GM19239 (cell line): ENCODE results near the gene IYD.
"Not testable (repeated sequence)": the region's sequence is repeated elsewhere in the genome, so short reads cannot be mapped to it uniquely, and the experiment has no call there.

Experiments used
- DNase-seq: peaks from one replicate; pipeline ENCODE4 v3.0.0; 2011; ENCODE audit warnings: low spot score; ENCODE audit not compliant: insufficient read length
- FAIRE-seq: peaks from 2 replicates; lab custom pipeline; 2011; peaks lifted over from hg19 to GRCh38; lab: Jason Lieb, UNC

The IYD gene

DNA sequence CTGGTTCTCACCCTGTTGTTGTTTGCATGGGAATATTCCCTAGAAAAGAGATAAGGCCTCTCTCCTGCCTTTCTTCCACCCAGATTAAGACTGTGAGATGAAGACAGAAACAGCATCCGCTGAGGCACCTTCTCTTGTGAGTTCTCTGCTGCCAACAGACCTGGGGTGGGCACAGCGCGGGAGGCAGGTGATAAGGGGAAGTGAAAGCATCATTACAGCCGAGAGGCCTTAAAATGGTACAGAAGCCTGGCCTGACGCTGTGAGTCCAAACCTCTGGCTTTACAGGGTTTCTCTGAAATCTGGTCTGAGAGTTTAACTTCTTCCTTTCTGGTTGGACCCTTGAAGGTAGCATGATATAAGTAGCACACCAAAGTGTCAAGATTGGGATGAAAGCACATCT lies 21.0 kb upstream of the IYD start:
- DNase-seq = no peak
- FAIRE-seq = no peak

DNA sequence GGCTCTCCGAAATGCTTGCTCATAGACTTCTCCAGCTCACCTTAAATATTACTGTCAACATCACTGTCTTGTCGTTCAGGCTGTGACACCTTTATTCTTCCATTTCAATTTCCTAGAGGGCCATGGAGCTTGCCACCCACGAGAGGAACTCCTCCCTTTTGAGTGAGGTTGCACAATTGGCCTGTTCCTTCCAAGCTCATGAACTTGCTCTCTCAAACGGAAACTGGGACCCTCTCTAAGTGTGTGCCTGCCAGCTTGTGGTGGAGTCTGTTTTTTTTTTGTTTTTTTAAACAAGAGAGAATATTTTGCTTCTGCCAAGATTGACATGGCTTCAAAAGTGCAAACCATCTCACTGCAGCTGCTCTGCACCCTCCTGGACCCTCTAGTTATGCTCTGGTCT lies 19.3 kb upstream of the IYD start:
- no peak for FAIRE-seq

DNA sequence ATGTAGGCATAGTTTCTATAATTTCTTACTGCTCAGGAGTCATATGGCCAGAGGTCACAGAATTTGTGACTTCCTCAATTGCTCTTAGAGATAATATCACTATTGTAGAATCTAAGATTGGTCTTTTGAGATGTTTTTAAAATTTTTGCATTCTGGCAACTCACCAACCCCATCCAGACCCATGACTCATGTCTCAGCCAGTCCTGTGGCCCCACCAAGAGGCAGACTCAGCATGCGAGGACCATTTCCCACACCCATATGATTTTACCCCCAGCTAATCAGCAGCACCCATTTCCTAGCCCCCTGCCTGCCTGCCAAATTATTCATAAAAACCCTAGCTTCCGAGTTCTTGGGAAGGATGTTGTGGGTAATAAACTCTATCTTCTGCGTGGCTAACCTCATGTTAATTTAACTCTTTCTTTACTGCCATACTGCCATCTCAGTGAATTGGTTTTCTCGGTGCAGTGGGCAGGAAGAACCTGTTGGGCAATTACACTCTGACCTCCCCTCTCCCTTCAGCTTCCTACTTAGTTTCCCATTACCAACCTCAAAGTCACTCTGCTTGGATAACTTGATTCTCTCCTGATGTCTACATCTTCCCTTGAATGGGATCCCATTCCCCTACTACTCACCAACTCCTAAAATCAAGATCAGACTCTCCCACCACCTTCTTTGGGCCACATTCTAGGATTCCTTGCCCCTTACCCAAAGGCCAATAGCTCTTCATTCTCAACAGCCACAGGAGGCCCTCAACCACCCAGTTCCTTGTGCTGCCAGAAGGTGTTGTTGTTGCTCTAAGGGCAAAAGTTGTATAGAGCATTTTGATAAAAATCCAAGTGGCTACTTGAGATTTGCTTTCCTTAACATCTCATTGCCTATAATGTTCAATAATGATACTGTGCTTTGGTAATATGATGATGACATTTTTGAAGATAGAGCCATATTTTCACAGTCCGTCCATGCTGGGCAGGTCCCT lies 16.2 kb upstream of the IYD start:
- FAIRE-seq (no peak), DNase-seq (no peak)

More for the DNA sequence above, 19.3 kb upstream of the IYD start:
- no peak for DNase-seq

DNA sequence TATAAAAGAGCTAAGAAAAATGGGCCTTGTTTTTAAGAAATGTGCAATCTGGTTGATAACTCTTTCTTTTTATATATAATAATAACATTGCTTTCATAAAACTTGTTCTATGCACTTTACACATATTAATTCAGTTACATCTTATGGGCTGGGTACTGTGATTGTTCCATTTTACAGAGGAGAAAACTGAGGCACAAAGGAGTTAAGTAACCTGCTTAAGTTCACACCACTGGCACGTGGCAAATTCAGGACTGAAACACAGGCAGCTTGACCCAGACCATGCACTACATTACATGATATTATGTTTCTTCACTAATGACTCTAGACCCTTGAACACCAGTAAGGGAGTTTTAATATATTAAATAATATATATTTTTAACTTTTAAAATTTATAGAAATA lies 15.4 kb upstream of the IYD start:
- FAIRE-seq (no peak), DNase-seq (no peak)

DNA sequence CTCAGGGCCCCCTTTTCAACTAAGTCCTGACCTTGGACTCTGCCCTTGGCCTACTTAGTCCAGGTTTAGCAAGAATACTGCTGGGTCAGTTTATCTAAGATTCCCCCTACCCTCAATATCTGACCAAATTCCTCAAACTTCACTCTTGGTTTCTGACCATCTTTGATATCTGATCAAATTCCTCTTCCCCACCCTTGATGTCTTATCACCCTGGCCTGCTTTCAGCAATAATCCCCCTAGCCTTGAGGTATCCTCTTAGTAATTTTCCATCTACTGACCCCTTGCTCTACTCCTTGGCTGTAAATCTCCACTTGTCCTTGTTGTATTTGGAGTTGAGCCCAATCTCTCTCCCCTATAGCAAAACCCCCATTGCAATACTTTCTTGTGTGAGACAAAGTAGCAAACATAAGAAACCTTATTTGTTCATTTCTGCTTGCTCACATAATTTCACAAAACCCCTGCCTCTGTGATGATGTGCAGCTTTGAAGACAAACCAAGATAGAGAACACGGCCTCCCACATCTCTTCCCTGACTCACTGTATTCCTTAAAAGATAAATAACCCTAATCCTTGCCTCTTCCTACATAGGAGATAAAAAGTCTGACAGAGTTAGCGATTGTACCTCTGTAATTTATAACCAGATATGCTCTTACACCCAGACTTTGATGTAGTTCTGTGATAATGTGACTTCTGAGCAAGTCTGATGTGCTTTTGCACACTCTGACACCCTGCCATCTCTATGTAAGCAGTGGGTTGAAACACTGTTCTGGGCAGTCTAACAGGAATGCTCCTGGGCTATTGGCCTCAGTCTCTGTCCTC lies 13.8 kb upstream of the IYD start:
- no peak for FAIRE-seq
- no peak for DNase-seq

DNA sequence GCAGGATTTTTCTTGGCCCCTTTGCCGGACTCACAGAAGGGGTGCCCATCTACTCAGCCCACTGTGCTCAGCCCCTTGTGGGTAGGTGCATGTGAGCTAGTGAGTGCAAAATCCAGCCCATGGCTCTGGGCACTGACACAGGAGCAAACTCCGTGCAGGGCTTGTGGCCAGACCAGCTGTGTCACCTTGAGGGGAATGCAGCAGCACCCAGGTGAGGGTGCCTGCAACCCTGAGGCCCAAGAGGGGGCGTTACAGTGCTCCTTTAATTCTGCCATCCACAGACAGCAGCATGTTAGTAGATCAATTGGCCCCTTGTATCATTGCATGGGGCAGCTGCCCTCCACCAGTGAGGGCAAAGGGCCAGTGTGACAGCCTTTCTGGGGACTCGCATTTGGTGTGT lies 12.9 kb upstream of the IYD start:
- FAIRE-seq (no peak), DNase-seq (no peak)

DNA sequence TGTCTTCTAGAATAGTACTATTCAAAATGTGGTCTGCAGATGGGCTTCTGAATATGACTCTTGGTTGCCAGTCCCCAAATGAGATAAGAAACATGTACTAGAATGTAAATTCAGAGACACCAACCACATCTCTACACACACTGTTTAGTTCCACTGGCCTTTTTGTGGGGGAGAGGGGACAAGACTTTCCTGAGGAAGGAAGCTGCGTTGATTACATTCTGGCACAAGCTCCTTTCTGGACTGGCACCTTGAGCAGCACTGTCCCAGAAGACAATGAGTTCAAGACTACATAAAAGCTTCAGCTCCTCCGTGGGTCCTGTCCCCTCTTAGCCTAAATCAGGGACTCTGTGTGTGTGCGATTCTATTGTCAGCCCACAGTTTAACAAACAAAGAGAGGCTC lies 6.9 kb upstream of the IYD start:
- FAIRE-seq (no peak), DNase-seq (no peak)

DNA sequence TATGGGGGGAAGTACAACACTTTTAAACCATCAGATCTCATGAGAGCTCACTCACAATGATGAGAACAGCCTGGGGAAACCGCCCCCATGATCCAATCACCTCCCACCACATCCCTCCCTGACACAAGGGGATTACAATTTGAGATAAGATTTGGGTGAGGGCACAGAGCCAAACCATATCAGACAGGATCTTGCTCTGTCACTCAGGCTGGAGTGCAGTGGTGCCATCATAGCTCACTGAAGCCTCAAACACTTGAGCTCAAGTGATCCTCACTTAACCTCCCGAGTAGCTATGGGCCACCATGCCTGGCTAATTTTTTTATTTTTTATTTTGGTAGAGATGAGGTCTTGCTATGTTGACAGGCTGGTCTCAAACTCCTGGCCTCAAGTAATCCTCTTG lies 5.1 kb upstream of the IYD start:
- DNase-seq (no peak), FAIRE-seq (no peak)

DNA sequence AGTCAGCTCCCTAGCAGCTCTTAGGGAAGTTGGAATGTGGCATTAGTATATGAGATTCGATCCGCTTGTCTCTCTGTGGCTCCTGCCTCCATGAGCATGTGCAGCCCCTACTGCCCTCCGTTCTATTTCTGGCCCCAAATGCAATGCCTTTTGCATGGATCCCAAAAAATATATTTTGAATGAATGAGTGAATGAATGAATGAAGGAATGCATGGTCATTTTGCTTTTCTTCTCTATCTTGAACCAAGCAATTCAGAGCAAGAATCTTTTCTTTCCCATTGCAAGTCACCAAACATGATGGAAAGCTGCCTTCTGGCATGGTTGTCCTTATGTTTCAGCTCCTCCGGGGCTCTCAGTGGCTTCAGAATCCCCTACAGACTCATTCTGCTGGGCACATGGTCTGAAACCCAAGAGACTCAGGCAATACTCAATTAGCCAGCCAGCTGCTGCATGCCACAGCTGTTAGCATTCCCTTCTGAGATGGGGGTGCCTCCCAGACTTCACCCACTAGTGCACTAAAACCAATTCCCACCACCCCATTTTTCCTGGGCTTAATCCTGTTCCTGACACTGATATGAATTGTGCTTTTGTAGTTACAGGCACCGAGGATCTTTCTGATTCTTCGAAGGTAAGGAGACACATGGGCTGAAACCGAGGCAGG lies 2.6 kb upstream of the IYD start:
- DNase-seq = no peak

DNA sequence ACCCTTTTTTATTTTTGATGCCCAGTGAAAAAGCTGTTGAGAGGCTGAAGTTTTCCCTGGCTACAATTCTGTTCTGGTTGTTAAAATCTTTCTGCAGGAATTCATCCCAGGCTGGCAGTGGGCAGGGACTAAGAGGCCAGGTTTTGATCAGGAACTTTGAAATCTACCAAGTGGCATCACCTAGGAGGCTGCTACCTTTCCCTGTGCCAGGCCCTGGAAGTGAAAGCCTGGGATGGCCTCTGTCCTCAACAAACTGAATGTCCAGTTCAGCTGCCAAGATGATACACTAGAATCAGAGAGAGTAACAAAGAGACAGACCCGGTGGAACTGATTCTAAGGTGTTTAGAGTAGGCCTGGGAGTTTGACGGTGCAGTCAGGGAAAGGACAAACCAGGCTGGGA lies 596 bp downstream of the IYD start:
- no peak for DNase-seq
- FAIRE-seq = no peak

More for the DNA sequence above, 2.6 kb upstream of the IYD start:
- no peak for FAIRE-seq

DNA sequence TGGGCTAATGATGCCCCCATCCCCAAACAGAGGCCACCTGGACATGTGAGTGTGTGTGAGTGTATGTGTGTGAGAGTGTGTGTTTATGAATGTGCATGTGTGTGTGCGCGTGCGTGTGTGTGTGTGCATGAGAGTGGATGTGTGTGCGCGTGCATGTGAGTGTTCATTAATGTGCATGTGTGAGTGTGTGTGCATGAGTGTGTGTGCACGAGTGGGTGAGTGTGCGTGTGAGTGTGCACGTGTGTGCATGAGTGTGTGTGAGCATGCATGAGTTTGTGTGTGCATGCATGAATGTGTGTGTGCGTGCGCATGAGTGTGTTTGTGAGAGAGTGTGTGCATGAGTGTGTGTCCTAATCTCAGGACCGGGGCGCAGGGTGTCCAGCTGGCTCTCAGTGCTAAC lies 1.3 kb downstream of the IYD start:
- FAIRE-seq = no peak
- DNase-seq = no peak

DNA sequence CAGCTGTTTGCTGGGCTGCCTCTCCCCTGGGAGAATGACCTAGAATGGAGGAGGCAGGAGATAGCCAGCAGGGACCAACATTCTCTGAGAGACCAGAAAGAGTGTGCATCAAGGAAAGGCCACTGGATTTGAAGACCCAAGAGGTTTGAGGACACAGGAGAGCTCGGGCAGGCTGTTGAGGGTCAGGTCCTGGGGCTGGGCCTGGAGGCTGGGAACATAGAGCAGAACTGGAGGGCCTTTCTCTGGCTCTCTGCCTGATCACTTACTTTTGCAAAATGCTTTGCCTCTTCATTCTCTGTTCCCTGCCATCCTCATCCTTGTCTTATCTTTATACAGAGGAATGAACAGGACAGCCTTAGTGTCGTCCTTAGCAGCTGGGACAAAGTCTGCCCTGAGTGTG lies 2.5 kb downstream of the IYD start:
- no peak for FAIRE-seq
- DNase-seq = no peak

DNA sequence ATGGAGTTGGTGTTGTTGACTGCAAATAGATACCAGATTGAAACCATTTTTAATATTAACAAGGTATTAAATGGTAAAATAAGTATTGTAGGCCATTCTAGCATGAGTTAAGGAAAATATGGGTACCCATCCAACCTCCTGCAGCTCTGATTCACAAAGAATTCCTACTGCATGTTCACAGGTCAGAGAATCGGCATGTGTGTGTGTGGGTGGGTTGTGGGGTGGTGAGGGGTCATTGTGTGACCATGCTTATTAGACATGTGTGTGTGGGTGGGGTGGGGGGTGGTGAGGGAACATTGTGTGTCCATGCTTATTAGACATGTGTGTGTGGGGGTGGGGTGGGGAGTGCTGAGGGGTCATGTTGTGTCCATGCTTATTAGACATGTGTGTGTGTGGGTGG lies 3.2 kb downstream of the IYD start:
- DNase-seq = no peak
- FAIRE-seq = no peak

DNA sequence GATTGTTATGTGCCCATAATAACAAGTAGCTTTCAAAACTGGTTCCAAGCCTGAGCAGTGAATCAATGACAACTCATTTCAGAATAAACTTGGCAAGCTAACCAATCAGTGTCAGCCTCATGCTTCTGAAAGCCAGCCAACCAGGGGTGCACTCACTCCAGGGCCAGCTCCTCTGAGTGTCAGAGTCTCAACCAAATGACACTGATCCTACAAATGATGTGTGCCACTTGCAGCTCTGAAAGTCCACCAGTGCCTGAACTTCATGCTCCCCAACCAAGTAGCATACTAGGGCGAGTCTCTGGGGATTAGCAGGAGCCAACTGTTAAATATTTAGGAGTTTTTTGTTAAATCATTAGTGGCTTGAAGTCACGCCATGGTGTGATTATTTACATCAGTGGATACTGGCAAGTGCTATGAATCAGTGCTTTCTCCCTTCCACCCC lies 4.5 kb downstream of the IYD start:
- DNase-seq = no peak
- no peak for FAIRE-seq

DNA sequence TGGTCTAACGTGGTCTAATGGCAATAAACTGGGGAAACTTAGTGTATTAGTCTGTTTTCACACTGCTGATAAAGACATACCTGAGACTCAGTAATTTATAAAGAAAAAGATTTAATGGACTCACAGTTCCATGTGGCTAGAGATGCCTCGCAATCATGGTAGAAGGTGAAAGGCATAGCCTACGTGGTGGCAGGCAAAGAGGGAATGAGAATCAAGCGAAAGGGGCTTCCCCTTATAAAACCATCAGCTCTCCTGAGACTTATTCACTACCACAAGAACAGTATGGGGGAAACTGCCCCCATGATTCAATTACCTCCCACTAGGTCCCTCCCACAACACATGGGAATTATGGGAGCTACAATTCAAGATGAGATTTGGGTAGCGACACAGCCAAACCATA lies 5.5 kb downstream of the IYD start:
- not testable (repeated sequence) for FAIRE-seq

DNA sequence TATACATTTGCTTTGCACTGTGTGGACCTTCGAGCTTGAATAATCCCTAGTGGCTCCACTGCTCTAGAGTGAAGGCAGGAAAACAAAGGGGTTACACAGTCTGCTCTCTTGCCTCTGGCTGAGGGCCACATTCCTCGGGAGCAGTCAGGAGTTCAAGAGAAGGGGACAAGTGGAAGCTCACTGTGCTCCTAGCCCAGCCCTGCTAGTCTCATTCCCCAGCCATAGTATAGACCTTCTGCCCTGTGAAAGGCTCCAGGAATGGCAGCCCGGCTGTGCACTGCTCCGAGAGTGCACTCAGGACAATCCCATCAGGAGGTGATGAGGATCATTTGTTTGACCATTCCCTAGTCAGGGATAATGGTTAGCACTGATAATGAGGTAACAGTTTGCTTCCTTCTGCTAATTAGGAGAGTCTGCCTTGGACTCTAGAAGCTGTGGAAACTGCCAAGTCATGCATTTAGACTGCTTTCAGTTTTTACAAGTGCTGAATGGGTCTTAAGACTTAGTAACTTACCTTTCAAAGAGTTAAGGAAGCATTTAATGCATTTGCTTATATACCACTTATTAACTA lies 8.5 kb downstream of the IYD start:
- FAIRE-seq = no peak

More for the DNA sequence above, 5.5 kb downstream of the IYD start:
- not testable (repeated sequence) for DNase-seq

DNA sequence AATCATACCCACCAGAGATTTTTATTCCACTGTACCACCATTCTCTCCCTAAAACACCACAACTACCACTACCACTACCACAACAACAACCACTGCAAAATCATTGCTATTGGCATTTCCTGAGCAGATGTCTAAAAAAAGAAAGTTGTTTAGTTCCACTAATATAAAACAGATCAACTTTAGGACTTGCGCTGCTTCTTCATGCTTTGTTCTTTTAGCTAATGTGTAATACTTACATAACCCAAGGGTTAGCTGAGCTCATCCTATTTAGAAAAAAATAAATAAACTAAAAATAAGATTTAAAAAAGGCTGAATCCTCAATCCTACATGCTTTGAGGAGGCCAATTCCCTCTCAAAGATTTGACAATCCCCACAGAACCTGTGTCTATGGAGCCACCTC lies 11.4 kb downstream of the IYD start:
- FAIRE-seq (no peak), DNase-seq (no peak)

More for the DNA sequence above, 8.5 kb downstream of the IYD start:
- no peak for DNase-seq

DNA sequence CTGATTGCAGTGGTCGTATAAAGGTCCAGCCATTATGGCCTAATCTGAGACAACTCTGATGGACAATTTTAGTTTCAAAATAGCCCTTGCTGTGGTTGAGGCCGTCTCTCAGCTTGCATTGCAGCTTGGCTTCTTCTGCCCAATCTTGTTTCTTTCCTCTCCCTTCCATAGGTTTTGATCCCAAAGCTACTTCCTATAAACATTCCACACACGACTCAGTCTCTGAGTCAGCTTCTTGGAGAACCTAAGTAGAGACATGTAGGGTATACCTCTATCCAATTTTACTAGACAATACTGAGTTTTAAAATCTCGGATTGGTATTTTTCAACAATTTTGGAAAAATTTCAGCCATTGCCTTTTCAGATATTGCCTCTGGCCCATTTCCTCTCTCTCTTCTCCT lies 13.4 kb downstream of the IYD start:
- DNase-seq (no peak), FAIRE-seq (no peak)

DNA sequence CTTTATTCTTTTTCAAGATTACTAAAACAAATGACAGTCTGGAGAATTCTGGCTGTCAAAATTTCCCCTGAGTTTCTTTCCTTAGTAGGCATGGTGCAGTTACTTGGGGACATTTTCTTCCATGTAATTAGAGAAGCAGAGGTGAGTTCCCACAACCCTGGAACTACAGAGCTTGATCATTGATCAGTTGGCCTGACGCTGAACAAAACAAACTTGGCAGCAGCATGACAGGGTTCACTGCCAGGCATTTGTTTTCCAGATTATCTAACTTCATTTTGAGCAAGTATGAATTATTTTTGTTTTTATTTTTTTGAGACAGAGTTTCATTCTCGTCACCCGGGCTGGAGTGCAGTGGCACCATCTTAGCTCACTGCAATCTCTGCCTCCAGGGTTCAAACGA lies 22.6 kb downstream of the IYD start:
- FAIRE-seq (no peak), DNase-seq (no peak)

DNA sequence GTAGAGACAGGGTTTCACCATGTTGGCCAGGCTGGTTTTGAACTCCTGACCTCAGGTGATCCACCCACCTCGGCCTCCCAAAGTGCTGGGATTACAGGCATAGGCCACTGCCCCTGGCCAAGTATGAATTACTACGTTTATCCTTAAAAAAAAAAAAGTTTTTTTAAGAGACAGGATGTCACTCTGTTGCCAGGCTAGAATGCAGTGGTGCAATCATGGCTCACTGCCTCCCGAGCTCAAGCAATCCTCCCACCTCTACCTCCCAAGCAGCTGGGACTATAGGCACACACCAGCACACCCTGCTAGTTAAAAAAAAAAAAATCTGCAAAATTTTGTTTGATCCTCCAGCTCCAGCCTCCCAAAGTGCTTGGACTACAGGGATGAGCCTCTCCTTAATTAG lies 23.1 kb downstream of the IYD start:
- DNase-seq (no peak), FAIRE-seq (no peak)
